Measurements from ENCODE around the gene GON4L. TPM values are rescaled to one million over a fixed set of nuclear protein-coding genes. Genes with fewer than 3 reads are reported as not detected.

Gene GON4L
- total and polyA plus RNA-seq, 2 of the 4 experiments (the other 2 are of a cell fraction), result 21.2 to 30.3 TPM

DNA sequence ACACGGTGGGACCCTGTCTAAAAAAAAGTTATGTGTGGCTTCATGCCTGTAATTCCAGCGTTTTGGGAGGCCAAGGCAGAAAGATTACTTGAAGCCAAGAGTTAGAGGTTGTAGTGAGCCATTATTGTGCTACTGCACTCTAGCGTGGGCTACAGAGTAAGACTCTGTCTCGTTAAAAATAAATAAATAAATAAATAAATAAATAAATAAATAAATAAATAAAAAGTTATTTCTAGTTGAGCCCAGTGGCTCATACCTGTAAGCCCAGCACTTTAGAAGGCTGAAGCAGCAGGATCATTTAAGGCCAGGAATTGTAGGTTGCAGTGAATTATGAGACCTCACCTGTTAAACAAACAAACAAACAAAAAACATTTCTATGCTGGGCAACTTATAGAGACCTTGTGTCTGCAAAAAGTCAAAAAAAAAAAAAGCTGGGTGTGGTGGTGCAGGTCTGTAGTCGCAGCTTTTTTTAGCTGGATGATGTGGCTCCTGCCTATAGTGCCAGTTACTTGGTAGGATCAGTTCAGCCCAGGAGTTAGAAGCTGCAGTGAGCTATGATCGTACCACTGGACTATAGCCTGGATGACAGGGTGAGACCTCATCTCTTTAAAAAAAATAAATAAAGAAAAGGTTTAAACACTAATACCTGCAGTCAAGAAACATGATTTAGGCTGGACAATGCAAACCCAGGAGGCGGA, 25.6 kb downstream of the GON4L start:
- no peak overlapping the region for H2BK120ac ChIP-seq (ENCODE audit: low read depth, low read length)
- H3K23ac ChIP-seq (ENCODE audit: low read depth, low read length), result no peak overlapping the region
- H3K4me2 ChIP-seq (ENCODE audit: low read depth, low read length), result no peak overlapping the region
- no peak overlapping the region for H4K91ac ChIP-seq (ENCODE audit: insufficient read depth, low read depth, low read length)
- ChIA-PET CTCF (no interaction called here), POLR2A (ENCODE audit: unreplicated experiment) (interaction anchor here (0.6 kb wide), 1 partner anchor 9 kb away, joined by 3 read pairs; no protein-coding TSS in a partner anchor)
- no peak overlapping the region for H2BK5ac ChIP-seq (ENCODE audit: low read depth, low read length, poor library complexity, severe bottlenecking)
- peaks cover 19% of the 10 kb centered on the region for H3K9me1 ChIP-seq (ENCODE audit: insufficient read depth, low read length)
- H3K79me1 ChIP-seq (ENCODE audit: low read depth in 1 of 2, low read length in 2 of 2), result peaks cover 23 to 69% of the 10 kb centered on the region in 2 experiments
- H2BK20ac ChIP-seq (ENCODE audit: low read depth, low read length), result no peak overlapping the region
- no peak overlapping the region for H2AK5ac ChIP-seq (ENCODE audit: low read depth, low read length)
- no peak overlapping the region for H2BK15ac ChIP-seq (ENCODE audit: low read depth, low read length)
- H3K27ac ChIP-seq (ENCODE audit: insufficient read depth, low read length), result no peak overlapping the region
- no peak overlapping the region for H4K5ac ChIP-seq (ENCODE audit: low read depth, low read length)
- H3K4ac ChIP-seq (ENCODE audit: low read depth, low read length), result no peak overlapping the region
- H2AK9ac ChIP-seq (replicated peaks; ENCODE audit: low read depth, low read length, poor library complexity), result no peak overlapping the region
- H2AFZ ChIP-seq (replicated peaks; ENCODE audit: low read length, poor library complexity), result no peak overlapping the region
- peaks cover 4% of the 10 kb centered on the region; the same call in 1 of the 2 replicates for H4K20me1 ChIP-seq (ENCODE audit: insufficient read depth, low read length)
- WGBS, 2 experiments (ENCODE audit: extremely low coverage in 2 of 2, insufficient read length in 1 of 2), result 100% methylated on average over 2 of the region's 7 CpGs; no CpG with 5 or more reads in 1 of the 2 experiments
- H3K14ac ChIP-seq (replicated peaks; ENCODE audit: low read depth, low read length), result no peak overlapping the region
- no TSS peak for BruUV-seq (replicated peaks)
- no peaks in the 10 kb centered on the region for H3K27me3 ChIP-seq (ENCODE audit: control insufficient read depth, insufficient read depth, low read length)
- intact Hi-C loops (cut with micrococcal nuclease), result no loop called here
- no peak for ATAC-seq (ENCODE audit: low read depth)
- dilution Hi-C loops (cut with HindIII; ENCODE audit: low sequenced_read_pairs, unreplicated experiment), result no loop called here
- no peak overlapping the region for H3K18ac ChIP-seq (ENCODE audit: low read depth, low read length)
- in situ Hi-C loops (cut with MboI; ENCODE audit: low sequenced_read_pairs), result no loop called here
- H3K56ac ChIP-seq (ENCODE audit: extremely low read depth, insufficient read depth, low read length), result no peak overlapping the region
- no peak for DNase-seq
- no peak overlapping the region for H4K8ac ChIP-seq (ENCODE audit: low read depth in 2 of 2, low read length in 2 of 2)
- H3K4me3 ChIP-seq (ENCODE audit: insufficient read depth, low read depth, low read length), result no peak overlapping the region
- peaks cover 3% of the 10 kb centered on the region; the same call in 1 of the 2 replicates for H3K4me1 ChIP-seq (ENCODE audit: control insufficient read depth, insufficient read depth, low read length)
- peaks cover 10% of the 10 kb centered on the region for H3K36me3 ChIP-seq (ENCODE audit: control insufficient read depth, insufficient read depth, low read length)
- TF ChIP-seq, protein P1, sequence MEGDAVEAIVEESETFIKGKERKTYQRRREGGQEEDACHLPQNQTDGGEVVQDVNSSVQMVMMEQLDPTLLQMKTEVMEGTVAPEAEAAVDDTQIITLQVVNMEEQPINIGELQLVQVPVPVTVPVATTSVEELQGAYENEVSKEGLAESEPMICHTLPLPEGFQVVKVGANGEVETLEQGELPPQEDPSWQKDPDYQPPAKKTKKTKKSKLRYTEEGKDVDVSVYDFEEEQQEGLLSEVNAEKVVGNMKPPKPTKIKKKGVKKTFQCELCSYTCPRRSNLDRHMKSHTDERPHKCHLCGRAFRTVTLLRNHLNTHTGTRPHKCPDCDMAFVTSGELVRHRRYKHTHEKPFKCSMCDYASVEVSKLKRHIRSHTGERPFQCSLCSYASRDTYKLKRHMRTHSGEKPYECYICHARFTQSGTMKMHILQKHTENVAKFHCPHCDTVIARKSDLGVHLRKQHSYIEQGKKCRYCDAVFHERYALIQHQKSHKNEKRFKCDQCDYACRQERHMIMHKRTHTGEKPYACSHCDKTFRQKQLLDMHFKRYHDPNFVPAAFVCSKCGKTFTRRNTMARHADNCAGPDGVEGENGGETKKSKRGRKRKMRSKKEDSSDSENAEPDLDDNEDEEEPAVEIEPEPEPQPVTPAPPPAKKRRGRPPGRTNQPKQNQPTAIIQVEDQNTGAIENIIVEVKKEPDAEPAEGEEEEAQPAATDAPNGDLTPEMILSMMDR (conservative IDR thresholded peaks at IDR 0.05; ENCODE audit: low read depth, low read length), result no peak
- TF ChIP-seq, protein P2, sequence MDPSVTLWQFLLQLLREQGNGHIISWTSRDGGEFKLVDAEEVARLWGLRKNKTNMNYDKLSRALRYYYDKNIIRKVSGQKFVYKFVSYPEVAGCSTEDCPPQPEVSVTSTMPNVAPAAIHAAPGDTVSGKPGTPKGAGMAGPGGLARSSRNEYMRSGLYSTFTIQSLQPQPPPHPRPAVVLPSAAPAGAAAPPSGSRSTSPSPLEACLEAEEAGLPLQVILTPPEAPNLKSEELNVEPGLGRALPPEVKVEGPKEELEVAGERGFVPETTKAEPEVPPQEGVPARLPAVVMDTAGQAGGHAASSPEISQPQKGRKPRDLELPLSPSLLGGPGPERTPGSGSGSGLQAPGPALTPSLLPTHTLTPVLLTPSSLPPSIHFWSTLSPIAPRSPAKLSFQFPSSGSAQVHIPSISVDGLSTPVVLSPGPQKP (IDR thresholded peaks at IDR 0.05; ENCODE audit: borderline replicate concordance, low read depth, low read length), result no peak
- TF ChIP-seq CHD1 (IDR thresholded peaks at IDR 0.05; ENCODE audit: low read depth, low read length) (no peak), BHLHE40 (IDR thresholded peaks at IDR 0.05; ENCODE audit: low read depth, low read length) (no peak), RAD21 (IDR thresholded peaks at IDR 0.05; ENCODE audit: low read length) (no peak), CEBPB (IDR thresholded peaks at IDR 0.05; ENCODE audit: low read depth, low read length) (no peak), MAZ (IDR thresholded peaks at IDR 0.05; ENCODE audit: borderline replicate concordance, low read depth, low read length) (no peak), MAFK (IDR thresholded peaks at IDR 0.05; ENCODE audit: low read depth, low read length) (no peak), POLR2A (IDR thresholded peaks at IDR 0.05; ENCODE audit: low read depth, low read length) (no peak), RFX5 (IDR thresholded peaks at IDR 0.05; ENCODE audit: low read depth, low read length) (no peak), MXI1 (IDR thresholded peaks at IDR 0.05; ENCODE audit: borderline replicate concordance, low read depth, low read length) (no peak)
- TF ChIP-seq, protein P3, sequence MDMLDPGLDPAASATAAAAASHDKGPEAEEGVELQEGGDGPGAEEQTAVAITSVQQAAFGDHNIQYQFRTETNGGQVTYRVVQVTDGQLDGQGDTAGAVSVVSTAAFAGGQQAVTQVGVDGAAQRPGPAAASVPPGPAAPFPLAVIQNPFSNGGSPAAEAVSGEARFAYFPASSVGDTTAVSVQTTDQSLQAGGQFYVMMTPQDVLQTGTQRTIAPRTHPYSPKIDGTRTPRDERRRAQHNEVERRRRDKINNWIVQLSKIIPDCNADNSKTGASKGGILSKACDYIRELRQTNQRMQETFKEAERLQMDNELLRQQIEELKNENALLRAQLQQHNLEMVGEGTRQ (IDR thresholded peaks at IDR 0.05; ENCODE audit: low read depth, low read length), result no peak
- H3K9ac ChIP-seq (ENCODE audit: low read depth, low read length), result no peak overlapping the region
- H3K9me3 ChIP-seq (ENCODE audit: control insufficient read depth, insufficient read depth, low read length), result no peaks in the 10 kb centered on the region

Data from IMR-90 (cell line).